Effector memory CD4-positive, alpha-beta T cell (primary cell): ENCODE data around the gene RELB.

ENCODE experiments used
- DNase-seq, 3 donors: peaks; one replicate each; pipeline ENCODE4 v3.0.0-alpha.2; 2020
- H3K27ac ChIP-seq: 2 replicates; pipeline ENCODE4 v1.7.0; 2013; ENCODE audit warnings: mild to moderate bottlenecking, low read length, moderate library complexity; ENCODE audit not compliant: insufficient read depth, poor library complexity, severe bottlenecking
- H3K27me3 ChIP-seq: replicated peaks from 2 replicates; pipeline ENCODE4 v1.7.0; 2013; ENCODE audit warnings: mild to moderate bottlenecking, low read length; ENCODE audit not compliant: insufficient read depth, control insufficient read depth, poor library complexity, severe bottlenecking
- H3K36me3 ChIP-seq: 2 replicates; pipeline ENCODE4 v1.7.0; 2013; ENCODE audit warnings: mild to moderate bottlenecking, low read length, moderate library complexity; ENCODE audit not compliant: control insufficient read depth, insufficient read depth
- H3K4me1 ChIP-seq: 2 replicates; pipeline ENCODE4 v1.7.0; 2013; ENCODE audit warnings: low read length, mild to moderate bottlenecking; ENCODE audit not compliant: control insufficient read depth, insufficient read depth, poor library complexity, severe bottlenecking
- H3K4me3 ChIP-seq: 2 replicates; pipeline ENCODE4 v1.7.0; 2013; ENCODE audit warnings: low read length, low read depth, mild to moderate bottlenecking; ENCODE audit not compliant: insufficient read depth, poor library complexity, severe bottlenecking
- H3K9me3 ChIP-seq: 2 replicates; pipeline ENCODE4 v1.7.0; 2013; ENCODE audit warnings: mild to moderate bottlenecking, low read length, moderate library complexity; ENCODE audit not compliant: control insufficient read depth

RELB gene

GRCh38 chr19:45056831-45057230 lies 55.6 kb downstream of the RELB start:
- Histone ChIP-seq H3K9me3 (no peaks in the 10 kb centered on the region), H3K27ac (no peak overlapping the region), H3K27me3 (no peaks in the 10 kb centered on the region), H3K4me3 (no peak overlapping the region), H3K4me1 (no peaks in the 10 kb centered on the region), H3K36me3 (peaks cover 89% of the 10 kb centered on the region)
- DNase-seq: no peak

- H3K9me3 ChIP-seq: no peaks in the 10 kb centered on the region
- H3K4me3 ChIP-seq: no peak overlapping the region
- no peaks in the 10 kb centered on the region for H3K4me1 ChIP-seq
- no peaks in the 10 kb centered on the region for H3K27me3 ChIP-seq
- DNase-seq: no peak
- no peak overlapping the region for H3K27ac ChIP-seq
- peaks cover 88% of the 10 kb centered on the region for H3K36me3 ChIP-seq
Observed at GRCh38 chr19:45057444-45057843, 56.2 kb downstream of the RELB start.

- no peaks in the 10 kb centered on the region for H3K9me3 ChIP-seq
- no peak overlapping the region for H3K4me3 ChIP-seq
- DNase-seq: no peak
- H3K27ac ChIP-seq: no peak overlapping the region
- H3K36me3 ChIP-seq: peaks cover 85% of the 10 kb centered on the region
- H3K4me1 ChIP-seq: no peaks in the 10 kb centered on the region
- H3K27me3 ChIP-seq: no peaks in the 10 kb centered on the region
Observed at GRCh38 chr19:45058622-45059159, 57.4 kb downstream of the RELB start.

GRCh38 chr19:45059258-45059965 lies 58.1 kb downstream of the RELB start:
- no peak overlapping the region for H3K27ac ChIP-seq
- no peak overlapping the region for H3K4me3 ChIP-seq
- H3K4me1 ChIP-seq: no peaks in the 10 kb centered on the region
- H3K27me3 ChIP-seq: no peaks in the 10 kb centered on the region
- no peaks in the 10 kb centered on the region for H3K9me3 ChIP-seq
- peak; percentile 61 to 77 (median 67) for DNase-seq
- H3K36me3 ChIP-seq: peaks cover 85% of the 10 kb centered on the region

GRCh38 chr19:45061965-45062364 lies 60.7 kb downstream of the RELB start:
- no peaks in the 10 kb centered on the region for H3K27me3 ChIP-seq
- no peak overlapping the region for H3K4me3 ChIP-seq
- H3K36me3 ChIP-seq: peaks cover 78% of the 10 kb centered on the region
- H3K9me3 ChIP-seq: no peaks in the 10 kb centered on the region
- no peaks in the 10 kb centered on the region for H3K4me1 ChIP-seq
- DNase-seq: no peak
- H3K27ac ChIP-seq: no peak overlapping the region

- H3K27me3 ChIP-seq: no peaks in the 10 kb centered on the region
- H3K4me1 ChIP-seq: no peaks in the 10 kb centered on the region
- no peak overlapping the region for H3K4me3 ChIP-seq
- no peak for DNase-seq
- H3K9me3 ChIP-seq: no peaks in the 10 kb centered on the region
- H3K36me3 ChIP-seq: peaks cover 77% of the 10 kb centered on the region
- no peak overlapping the region for H3K27ac ChIP-seq
Observed at GRCh38 chr19:45063851-45064801, 62.9 kb downstream of the RELB start.

- Histone ChIP-seq H3K9me3 (no peaks in the 10 kb centered on the region), H3K4me3 (no peak overlapping the region), H3K27me3 (no peaks in the 10 kb centered on the region), H3K27ac (no peak overlapping the region), H3K36me3 (peaks cover 78% of the 10 kb centered on the region), H3K4me1 (no peaks in the 10 kb centered on the region)
- no peak for DNase-seq
Observed at GRCh38 chr19:45066921-45067661, 65.8 kb downstream of the RELB start.

GRCh38 chr19:45068041-45068440 lies 66.8 kb downstream of the RELB start:
- Histone ChIP-seq H3K4me1 (no peaks in the 10 kb centered on the region), H3K36me3 (peaks cover 73% of the 10 kb centered on the region), H3K4me3 (no peak overlapping the region), H3K9me3 (no peaks in the 10 kb centered on the region), H3K27me3 (no peaks in the 10 kb centered on the region), H3K27ac (no peak overlapping the region)
- DNase-seq: no peak

- Histone ChIP-seq H3K9me3 (no peaks in the 10 kb centered on the region), H3K27me3 (no peaks in the 10 kb centered on the region), H3K4me3 (no peak overlapping the region), H3K27ac (no peak overlapping the region), H3K36me3 (peaks cover 67% of the 10 kb centered on the region), H3K4me1 (no peaks in the 10 kb centered on the region)
- DNase-seq: no peak
Observed at GRCh38 chr19:45069056-45069455, 67.8 kb downstream of the RELB start.
